PC-9 (cell line): ENCODE data around the gene SLC35G2. TPM values are rescaled to one million over a fixed set of nuclear protein-coding genes. Genes with fewer than 3 reads are reported as not detected.

Experiments used
- BruUV-seq: library from RNA; stranded (reverse); fragments of 400-500 nt; replicated peaks from 2 replicates; lab custom pipeline; 2021; lab: Mats Ljungman, UMichigan
- CTCF ChIA-PET: fragments of 300-600 bp; sonication (Branson Sonifier 250); formaldehyde crosslinking; loops from one replicate; lab custom pipeline; 2022; ENCODE audit warnings: antibody characterized with exemption; lab: Charles Lee
- POLR2A ChIA-PET: fragments of 300-600 bp; sonication (Branson Sonifier 250); formaldehyde crosslinking; loops from one replicate; lab custom pipeline; 2022; ENCODE audit warnings: antibody characterized with exemption; ENCODE audit not compliant: unreplicated experiment; lab: Charles Lee
- DNase-seq, 2 experiments: peaks; one replicate each; pipeline versions ENCODE4 v3.0.0 to v3.0.0-alpha.2; 2015 to 2022; ENCODE audit warnings: mixed read lengths in 1 of 2
- H2AFZ ChIP-seq: fragments of 200-600 bp; sonication (generic); 2 replicates; pipeline ENCODE4 v1.8.1; 2017; ENCODE audit warnings: antibody characterized with exemption
- H3F3A ChIP-seq: fragments of 200-600 bp; sonication (generic); 2 replicates; pipeline ENCODE4 v1.8.1; 2017; ENCODE audit warnings: antibody characterized with exemption, mild to moderate bottlenecking, low read depth; ENCODE audit not compliant: insufficient read depth
- H3K27ac ChIP-seq: fragments of 200-600 bp; sonication (generic); 2 replicates; pipeline ENCODE4 v1.6.1; 2016; ENCODE audit warnings: mixed run types
- H3K27me3 ChIP-seq: fragments of 200-600 bp; sonication (generic); 2 replicates; pipeline ENCODE4 v1.6.1; 2016; ENCODE audit warnings: low read depth, mixed run types; ENCODE audit not compliant: insufficient read depth
- H3K36me3 ChIP-seq: fragments of 200-600 bp; sonication (generic); 2 replicates; pipeline ENCODE4 v1.6.1; 2016; ENCODE audit warnings: low read depth, mixed run types
- H3K4me1 ChIP-seq: fragments of 200-600 bp; sonication (generic); replicated peaks from 2 replicates; pipeline ENCODE4 v1.6.1; 2016; ENCODE audit warnings: mixed run types; ENCODE audit not compliant: insufficient read depth
- H3K4me2 ChIP-seq: fragments of 200-600 bp; sonication (generic); 2 replicates; pipeline ENCODE4 v1.6.1; 2017; ENCODE audit warnings: mixed run types
- H3K4me3 ChIP-seq: fragments of 200-600 bp; sonication (generic); 2 replicates; pipeline ENCODE4 v1.6.1; 2016; ENCODE audit warnings: mixed run types
- H3K79me2 ChIP-seq: fragments of 200-600 bp; sonication (generic); 2 replicates; pipeline ENCODE4 v1.6.1; 2017; ENCODE audit warnings: low read depth, mixed run types
- H3K9me2 ChIP-seq: fragments of 200-600 bp; sonication (generic); 2 replicates; pipeline ENCODE4 v1.8.1; 2017; ENCODE audit warnings: mild to moderate bottlenecking; ENCODE audit not compliant: insufficient read depth
- H3K9me3 ChIP-seq: fragments of 200-600 bp; sonication (generic); 2 replicates; pipeline ENCODE4 v1.8.1; 2016; ENCODE audit warnings: low read depth; ENCODE audit not compliant: insufficient read depth
- H4K20me1 ChIP-seq: fragments of 200-600 bp; sonication (generic); 2 replicates; pipeline ENCODE4 v1.8.1; 2017; ENCODE audit not compliant: insufficient read depth
- EZH2 ChIP-seq: fragments of 200-600 bp; sonication (generic); IDR thresholded peaks from 2 replicates; pipeline ENCODE4 v1.8.0; 2017; ENCODE audit warnings: antibody characterized with exemption, low read depth
- intact Hi-C: fragments of 100-400 bp; cut with micrococcal nuclease; formaldehyde crosslinking; loops from one replicate; pipeline ENCODE4 v1.10.0; 2022; ENCODE audit not compliant: unreplicated experiment
- total RNA-seq: library from RNA; stranded (reverse); gene quantifications from 2 replicates; pipeline ENCODE4 v1.2.3, GENCODE V29; 2021
- TF ChIP-seq, protein P1 (sequence below): fragments of 200-600 bp; sonication (generic); conservative IDR thresholded peaks from 2 replicates; pipeline ENCODE4 v1.6.1; 2017; ENCODE audit warnings: mixed run types, antibody characterized with exemption, mild to moderate bottlenecking, moderate library complexity

SLC35G2 gene
- total RNA-seq, 1 experiment from 2014 or later = 5.0 TPM

DNA sequence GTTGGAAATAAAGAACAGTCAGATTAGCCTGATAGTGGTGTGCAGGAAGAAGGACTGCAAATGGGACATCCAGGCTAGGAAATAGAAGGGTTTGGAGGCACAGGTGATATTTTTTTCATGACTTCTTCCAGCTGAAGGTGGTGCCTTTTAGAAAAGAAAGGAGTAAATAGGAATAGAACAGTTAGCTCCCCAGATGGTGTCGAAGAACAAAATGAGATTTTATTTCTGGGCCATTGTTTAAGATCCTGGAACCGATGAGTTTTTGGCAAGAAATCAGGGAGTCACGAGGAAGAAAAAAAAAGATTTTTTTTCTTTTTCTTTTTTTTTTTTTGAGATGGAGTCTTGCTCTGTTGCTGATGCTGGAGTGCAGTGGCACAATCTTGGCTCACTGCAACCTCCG lies 33.3 kb downstream of the SLC35G2 start:
- ChIA-PET CTCF (no interaction called here), POLR2A (no interaction called here)
- no peaks in the 10 kb centered on the region for H3K4me1 ChIP-seq
- H3K9me2 ChIP-seq = no peaks in the 10 kb centered on the region; the same call in 1 of the 2 replicates
- H3K27ac ChIP-seq = no peak overlapping the region
- H3K4me3 ChIP-seq = no peak overlapping the region
- intact Hi-C loops = no loop called here
- no TSS peak for BruUV-seq
- no peaks in the 10 kb centered on the region for H3K9me3 ChIP-seq
- DNase-seq = no peak
- no peak overlapping the region for H3K4me2 ChIP-seq
- H3K79me2 ChIP-seq = peaks cover 24% of the 10 kb centered on the region; the same call in 1 of the 2 replicates
- peaks cover 5% of the 10 kb centered on the region; the same call in 1 of the 2 replicates for H3K36me3 ChIP-seq
- no peak for TF ChIP-seq EZH2
- TF ChIP-seq, protein P1, sequence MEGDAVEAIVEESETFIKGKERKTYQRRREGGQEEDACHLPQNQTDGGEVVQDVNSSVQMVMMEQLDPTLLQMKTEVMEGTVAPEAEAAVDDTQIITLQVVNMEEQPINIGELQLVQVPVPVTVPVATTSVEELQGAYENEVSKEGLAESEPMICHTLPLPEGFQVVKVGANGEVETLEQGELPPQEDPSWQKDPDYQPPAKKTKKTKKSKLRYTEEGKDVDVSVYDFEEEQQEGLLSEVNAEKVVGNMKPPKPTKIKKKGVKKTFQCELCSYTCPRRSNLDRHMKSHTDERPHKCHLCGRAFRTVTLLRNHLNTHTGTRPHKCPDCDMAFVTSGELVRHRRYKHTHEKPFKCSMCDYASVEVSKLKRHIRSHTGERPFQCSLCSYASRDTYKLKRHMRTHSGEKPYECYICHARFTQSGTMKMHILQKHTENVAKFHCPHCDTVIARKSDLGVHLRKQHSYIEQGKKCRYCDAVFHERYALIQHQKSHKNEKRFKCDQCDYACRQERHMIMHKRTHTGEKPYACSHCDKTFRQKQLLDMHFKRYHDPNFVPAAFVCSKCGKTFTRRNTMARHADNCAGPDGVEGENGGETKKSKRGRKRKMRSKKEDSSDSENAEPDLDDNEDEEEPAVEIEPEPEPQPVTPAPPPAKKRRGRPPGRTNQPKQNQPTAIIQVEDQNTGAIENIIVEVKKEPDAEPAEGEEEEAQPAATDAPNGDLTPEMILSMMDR = no peak
- H4K20me1 ChIP-seq = 0 out of 2 replicates have a peak, but pooled peaks cover 6% of the 10 kb centered on the region
- no peaks in the 10 kb centered on the region for H3F3A ChIP-seq
- H3K27me3 ChIP-seq = no peaks in the 10 kb centered on the region
- H2AFZ ChIP-seq = no peak overlapping the region

DNA sequence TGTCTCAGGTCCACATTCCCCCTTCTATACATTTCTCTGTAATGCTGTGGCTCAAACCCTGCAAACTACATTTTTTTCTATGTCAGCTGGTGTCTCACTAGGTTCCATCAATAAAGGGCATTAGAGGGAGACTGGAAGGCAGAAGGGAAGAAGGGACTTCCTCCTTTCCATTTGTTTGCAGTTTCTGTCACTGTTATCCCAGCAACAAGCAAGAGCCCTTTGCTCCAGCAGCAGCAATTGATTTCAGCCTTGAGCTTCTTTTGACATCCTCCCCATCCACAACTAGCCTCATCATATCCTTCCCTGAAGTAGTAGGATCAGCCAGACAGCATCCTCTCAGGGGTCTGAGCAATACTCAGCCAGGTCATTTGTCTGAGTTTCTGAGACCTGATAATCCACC lies 37.7 kb downstream of the SLC35G2 start:
- no peak overlapping the region for H3K4me2 ChIP-seq
- ChIA-PET POLR2A (no interaction called here), CTCF (no interaction called here)
- no peaks in the 10 kb centered on the region; the same call in 1 of the 2 replicates for H3K9me2 ChIP-seq
- H3K4me1 ChIP-seq = peaks cover 10% of the 10 kb centered on the region
- TF ChIP-seq, protein P1 = no peak
- TF ChIP-seq EZH2 = no peak
- no peaks in the 10 kb centered on the region for H3K9me3 ChIP-seq
- no peaks in the 10 kb centered on the region for H3K27me3 ChIP-seq
- H3K27ac ChIP-seq = no peak overlapping the region
- H3K36me3 ChIP-seq = peaks cover 5% of the 10 kb centered on the region; the same call in 1 of the 2 replicates
- H3K79me2 ChIP-seq = peaks cover 52% of the 10 kb centered on the region
- intact Hi-C loops = no loop called here
- no peak overlapping the region for H2AFZ ChIP-seq
- BruUV-seq = no TSS peak
- no peak overlapping the region for H3K4me3 ChIP-seq
- 0 out of 2 replicates have a peak, but pooled peaks cover 8% of the 10 kb centered on the region for H4K20me1 ChIP-seq
- no peak for DNase-seq
- H3F3A ChIP-seq = peaks cover 3% of the 10 kb centered on the region

DNA sequence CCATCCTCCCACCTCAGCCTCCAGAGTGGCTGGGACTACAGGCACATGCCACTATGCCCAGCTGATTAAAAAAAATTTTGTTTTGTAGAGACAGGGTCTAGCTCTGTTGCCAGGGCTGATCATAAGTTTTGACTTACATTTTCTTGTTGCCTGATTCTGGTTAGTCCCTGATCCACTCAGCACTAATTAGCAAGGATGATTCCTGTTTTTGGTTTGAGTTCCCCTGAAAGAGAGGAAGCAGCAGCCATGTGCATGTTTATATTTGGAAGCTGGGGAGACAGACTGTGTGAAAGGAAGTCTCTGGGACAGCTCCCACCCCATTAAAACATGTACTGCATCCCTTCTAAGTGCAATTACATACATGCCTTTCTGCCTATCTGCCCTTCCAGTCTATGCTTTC lies 39.5 kb downstream of the SLC35G2 start:
- Histone ChIP-seq H3K9me2 (no peaks in the 10 kb centered on the region; the same call in 1 of the 2 replicates), H3K4me1 (peaks cover 11% of the 10 kb centered on the region), H3K36me3 (peaks cover 5% of the 10 kb centered on the region; the same call in 1 of the 2 replicates), H2AFZ (no peak overlapping the region), H3K79me2 (peaks cover 60% of the 10 kb centered on the region), H3K27me3 (no peaks in the 10 kb centered on the region), H3K27ac (no peak overlapping the region), H3K4me2 (no peak overlapping the region), H3K4me3 (no peak overlapping the region), H3F3A (peaks cover 15% of the 10 kb centered on the region), H4K20me1 (peaks cover 5% of the 10 kb centered on the region; the same call in 1 of the 2 replicates), H3K9me3 (no peaks in the 10 kb centered on the region)
- BruUV-seq = no TSS peak
- intact Hi-C loops = no loop called here
- ChIA-PET CTCF (interaction anchor here (0.6 kb wide), 1 partner anchor 14 kb away, joined by 9 read pairs; no protein-coding TSS in a partner anchor), POLR2A (no interaction called here)
- TF ChIP-seq, protein P1 = no peak
- TF ChIP-seq EZH2 = no peak
- no peak for DNase-seq
